ENCODE data around the gene DUSP19. TPM values are rescaled to one million over a fixed set of nuclear protein-coding genes. Genes with fewer than 3 reads are reported as not detected.

Gene DUSP19
- total and polyA plus RNA-seq, 2 of the 4 experiments (the other 2 are of a cell fraction) = 0.86 to 1.4 TPM

GRCh38 chr2:183117226-183117625 is 38.7 kb downstream of the DUSP19 start:
- no peak overlapping the region for H2AK5ac ChIP-seq (ENCODE audit: low read depth, low read length)
- H3K9me3 ChIP-seq (ENCODE audit: control insufficient read depth, insufficient read depth, low read length) = no peaks in the 10 kb centered on the region
- BruUV-seq (replicated peaks) = no TSS peak
- no peak overlapping the region for H3K18ac ChIP-seq (ENCODE audit: low read depth, low read length)
- DNase-seq = no peak
- H3K14ac ChIP-seq (replicated peaks; ENCODE audit: low read depth, low read length) = no peak overlapping the region
- H4K5ac ChIP-seq (ENCODE audit: low read depth, low read length) = no peak overlapping the region
- dilution Hi-C loops (cut with HindIII; ENCODE audit: low sequenced_read_pairs, unreplicated experiment) (no loop called here), intact Hi-C loops (cut with micrococcal nuclease) (no loop called here), in situ Hi-C loops (cut with MboI; ENCODE audit: low sequenced_read_pairs) (no loop called here)
- CTCF ChIA-PET = no interaction called here
- no peak overlapping the region for H2BK5ac ChIP-seq (ENCODE audit: low read depth, low read length, poor library complexity, severe bottlenecking)
- no peak overlapping the region for H2BK20ac ChIP-seq (ENCODE audit: low read depth, low read length)
- H3K9me1 ChIP-seq (ENCODE audit: insufficient read depth, low read length) = no peaks in the 10 kb centered on the region
- no peak overlapping the region for H3K56ac ChIP-seq (ENCODE audit: extremely low read depth, insufficient read depth, low read length)
- H4K91ac ChIP-seq (ENCODE audit: insufficient read depth, low read depth, low read length) = no peak overlapping the region
- no peak overlapping the region for H3K4me3 ChIP-seq (ENCODE audit: insufficient read depth, low read depth, low read length)
- no peaks in the 10 kb centered on the region for H3K4me1 ChIP-seq (ENCODE audit: control insufficient read depth, insufficient read depth, low read length)
- WGBS, 2 experiments (ENCODE audit: extremely low coverage in 2 of 2, insufficient read length in 1 of 2) = 100% methylated on average over 1 of the region's 3 CpGs; no CpG with 5 or more reads in 1 of the 2 experiments
- no peaks in the 10 kb centered on the region for H3K79me1 ChIP-seq (ENCODE audit: low read depth in 1 of 2, low read length in 2 of 2)
- H2AK9ac ChIP-seq (replicated peaks; ENCODE audit: low read depth, low read length, poor library complexity) = no peak overlapping the region
- H4K8ac ChIP-seq (ENCODE audit: low read depth in 2 of 2, low read length in 2 of 2) = no peak overlapping the region
- H4K20me1 ChIP-seq (ENCODE audit: insufficient read depth, low read length) = no peaks in the 10 kb centered on the region
- ATAC-seq (ENCODE audit: low read depth) = no peak
- H3K4ac ChIP-seq (ENCODE audit: low read depth, low read length) = no peak overlapping the region
- H3K27me3 ChIP-seq (ENCODE audit: control insufficient read depth, insufficient read depth, low read length) = peaks cover 2% of the 10 kb centered on the region; the same call in 1 of the 2 replicates
- H2BK15ac ChIP-seq (ENCODE audit: low read depth, low read length) = no peak overlapping the region
- POLR2A ChIA-PET (ENCODE audit: unreplicated experiment) = no interaction called here
- TF ChIP-seq MAFK (IDR thresholded peaks at IDR 0.05; ENCODE audit: low read depth, low read length) (no peak), BHLHE40 (IDR thresholded peaks at IDR 0.05; ENCODE audit: low read depth, low read length) (no peak), CTCF (conservative IDR thresholded peaks at IDR 0.05; ENCODE audit: low read depth, low read length) (no peak), ELK1 (IDR thresholded peaks at IDR 0.05; ENCODE audit: borderline replicate concordance, low read depth, low read length) (no peak), RCOR1 (IDR thresholded peaks at IDR 0.05; ENCODE audit: insufficient replicate concordance, low read length) (no peak), RFX5 (IDR thresholded peaks at IDR 0.05; ENCODE audit: low read depth, low read length) (no peak), NFE2L2 (IDR thresholded peaks at IDR 0.05; ENCODE audit: low read depth, low read length) (no peak), MXI1 (IDR thresholded peaks at IDR 0.05; ENCODE audit: borderline replicate concordance, low read depth, low read length) (no peak), POLR2A (IDR thresholded peaks at IDR 0.05; ENCODE audit: low read depth, low read length) (no peak), CHD1 (IDR thresholded peaks at IDR 0.05; ENCODE audit: low read depth, low read length) (no peak)
- H3K4me2 ChIP-seq (ENCODE audit: low read depth, low read length) = no peak overlapping the region
- no peaks in the 10 kb centered on the region for H3K36me3 ChIP-seq (ENCODE audit: control insufficient read depth, insufficient read depth, low read length)
- no peak overlapping the region for H3K23ac ChIP-seq (ENCODE audit: low read depth, low read length)
- no peak overlapping the region for H3K9ac ChIP-seq (ENCODE audit: low read depth, low read length)
- H2BK120ac ChIP-seq (ENCODE audit: low read depth, low read length) = no peak overlapping the region
- H2AFZ ChIP-seq (replicated peaks; ENCODE audit: low read length, poor library complexity) = no peak overlapping the region
- H3K27ac ChIP-seq (ENCODE audit: insufficient read depth, low read length) = no peak overlapping the region
